T-helper 2 cell (primary cell): ENCODE results near the gene AMTN.
A peak's percentile ranks its signal among the peaks of the same experiment; 100 is the strongest.
"Not testable (repeated sequence)": the region's sequence is repeated elsewhere in the genome, so short reads cannot be mapped to it uniquely, and the experiment has no call there.

Experiments
- DNase-seq, 5 experiments: peaks; one replicate each; pipeline versions ENCODE4 v3.0.0 to v3.0.0-alpha.2; 2012 to 2022
- total RNA-seq, 2 donors: gene quantifications; one replicate each; lab custom pipeline; 2026; lab: John Stamatoyannopoulos, UW

AMTN gene
- 0 reads per million in 2 donors for total RNA-seq

GRCh38 chr4:70518269-70518668, at the start of gene AMTN:
Gene AMTN (plus strand): TSS chr4:70518569. CDS start chr4:70518778, 209 bp downstream.
- DNase-seq = no peak

GRCh38 chr4:70471897-70472296, 46.5 kb upstream of the AMTN start, which contains the start of gene MUC7:
Gene MUC7 (plus strand): TSS chr4:70472197. CDS start chr4:70474022, 1,825 bp downstream.
- no peak for DNase-seq

- no peak for DNase-seq
Measured at GRCh38 chr4:70473679-70474078, 44.7 kb upstream of the AMTN start.

- DNase-seq = no peak
Measured at GRCh38 chr4:70488748-70489147, 29.6 kb upstream of the AMTN start.

- DNase-seq = no peak
Measured at GRCh38 chr4:70496231-70496630, 22.1 kb upstream of the AMTN start.

GRCh38 chr4:70501838-70502237, 16.5 kb upstream of the AMTN start:
- not testable (repeated sequence) for DNase-seq

GRCh38 chr4:70504733-70505132, 13.6 kb upstream of the AMTN start:
- no peak for DNase-seq

GRCh38 chr4:70505151-70505748, 13.1 kb upstream of the AMTN start:
- DNase-seq = peak in 4 of 5 experiments; percentile 10 to 24 (median 14)

GRCh38 chr4:70508801-70509200, 9.6 kb upstream of the AMTN start:
- no peak for DNase-seq

GRCh38 chr4:70511365-70511764, 7.0 kb upstream of the AMTN start:
- DNase-seq = no peak

- no peak for DNase-seq
Measured at GRCh38 chr4:70515367-70516250, 2.8 kb upstream of the AMTN start.

- DNase-seq = no peak
Measured at GRCh38 chr4:70518716-70519115, 347 bp downstream of the AMTN start.

- no peak for DNase-seq
Measured at GRCh38 chr4:70522626-70523025, 4.3 kb downstream of the AMTN start.

- no peak for DNase-seq
Measured at GRCh38 chr4:70530997-70531396, 12.6 kb downstream of the AMTN start.

GRCh38 chr4:70531981-70532380, 13.6 kb downstream of the AMTN start:
- no peak for DNase-seq

- no peak for DNase-seq
Measured at GRCh38 chr4:70533211-70533610, 14.8 kb downstream of the AMTN start.

- no peak for DNase-seq
Measured at GRCh38 chr4:70533791-70534190, 15.4 kb downstream of the AMTN start.

- DNase-seq = not testable (repeated sequence)
Measured at GRCh38 chr4:70534886-70535285, 16.5 kb downstream of the AMTN start.

- DNase-seq = no peak
Measured at GRCh38 chr4:70538869-70539268, 20.5 kb downstream of the AMTN start.

- DNase-seq = peak in 1 of 5 experiments; percentile 1
Measured at GRCh38 chr4:70544279-70544868, 26.0 kb downstream of the AMTN start.

- DNase-seq = no peak
Measured at GRCh38 chr4:70556856-70557255, 38.5 kb downstream of the AMTN start.

- peak in 1 of 5 experiments; percentile 31 for DNase-seq
Measured at GRCh38 chr4:70559211-70559830, 41.0 kb downstream of the AMTN start.

GRCh38 chr4:70559924-70560323, 41.6 kb downstream of the AMTN start:
- DNase-seq = no peak
